KMS-11 (cell line): ENCODE results near the gene KCNB1.

Source experiments
- H2AFZ ChIP-seq: fragments of 200-600 bp; sonication (generic); 2 replicates; pipeline ENCODE4 v1.6.1; 2016; ENCODE audit warnings: antibody characterized with exemption, mixed run types, low read depth
- H3K27ac ChIP-seq: fragments of 200-600 bp; sonication (generic); 2 replicates; pipeline ENCODE4 v1.6.1; 2016; ENCODE audit warnings: mild to moderate bottlenecking, mixed run types
- H3K27me3 ChIP-seq: fragments of 200-600 bp; sonication (generic); 2 replicates; pipeline ENCODE4 v1.6.1; 2017; ENCODE audit warnings: mild to moderate bottlenecking, low read depth, mixed run types, moderate library complexity; ENCODE audit not compliant: insufficient read depth
- H3K36me3 ChIP-seq: fragments of 200-600 bp; sonication (generic); 2 replicates; pipeline ENCODE4 v1.6.1; 2017; ENCODE audit warnings: mild to moderate bottlenecking, mixed run types; ENCODE audit not compliant: insufficient read depth
- H3K4me1 ChIP-seq: fragments of 200-600 bp; sonication (generic); 2 replicates; pipeline ENCODE4 v1.6.1; 2016; ENCODE audit warnings: mild to moderate bottlenecking, low read depth, mixed run types; ENCODE audit not compliant: poor library complexity, severe bottlenecking
- H3K4me2 ChIP-seq: fragments of 200-600 bp; sonication (generic); 2 replicates; pipeline ENCODE4 v1.7.0; 2016; ENCODE audit warnings: mild to moderate bottlenecking, mixed run types
- H3K4me3 ChIP-seq: fragments of 200-600 bp; sonication (generic); IDR thresholded peaks from 2 replicates; pipeline ENCODE4 v1.6.1; 2017; ENCODE audit warnings: low read depth, low read length, mixed read lengths; ENCODE audit not compliant: insufficient read depth
- H3K79me2 ChIP-seq: fragments of 200-600 bp; sonication (generic); 2 replicates; pipeline ENCODE4 v1.6.1; 2016; ENCODE audit warnings: low read depth, mixed run types; ENCODE audit not compliant: insufficient read depth
- H3K9ac ChIP-seq: fragments of 200-600 bp; sonication (generic); 2 replicates; pipeline ENCODE4 v1.6.1; 2016; ENCODE audit warnings: mild to moderate bottlenecking, mixed run types
- H4K20me1 ChIP-seq: fragments of 200-600 bp; sonication (generic); 2 replicates; pipeline ENCODE4 v1.6.1; 2016; ENCODE audit warnings: mild to moderate bottlenecking, mixed run types; ENCODE audit not compliant: insufficient read depth
- CTCF ChIP-seq: fragments of 200-600 bp; sonication (generic); conservative IDR thresholded peaks from 2 replicates; pipeline ENCODE4 v1.6.1; 2017; ENCODE audit warnings: low read depth, mild to moderate bottlenecking, antibody characterized with exemption, low read length, moderate library complexity, mixed read lengths

KCNB1 gene

GRCh38 chr20:49394757-49395156 lies 87.7 kb downstream of the KCNB1 start:
- no peaks in the 10 kb centered on the region for H3K4me1 ChIP-seq
- no peaks in the 10 kb centered on the region for H4K20me1 ChIP-seq
- no peak for TF ChIP-seq CTCF
- H3K27ac ChIP-seq, result no peak overlapping the region
- no peak overlapping the region for H3K4me3 ChIP-seq
- no peak overlapping the region for H3K9ac ChIP-seq
- H3K27me3 ChIP-seq, result peaks cover 5% of the 10 kb centered on the region; the same call in 1 of the 2 replicates
- no peak overlapping the region for H2AFZ ChIP-seq
- no peak overlapping the region for H3K4me2 ChIP-seq
- no peaks in the 10 kb centered on the region for H3K36me3 ChIP-seq
- no peaks in the 10 kb centered on the region for H3K79me2 ChIP-seq

- H3K27ac ChIP-seq, result no peak overlapping the region
- H3K9ac ChIP-seq, result no peak overlapping the region
- no peak overlapping the region for H3K4me3 ChIP-seq
- no peaks in the 10 kb centered on the region for H3K36me3 ChIP-seq
- no peak overlapping the region for H2AFZ ChIP-seq
- no peaks in the 10 kb centered on the region for H4K20me1 ChIP-seq
- no peak overlapping the region for H3K4me2 ChIP-seq
- H3K79me2 ChIP-seq, result no peaks in the 10 kb centered on the region
- peaks cover 5% of the 10 kb centered on the region; the same call in 1 of the 2 replicates for H3K27me3 ChIP-seq
- no peak for TF ChIP-seq CTCF
- no peaks in the 10 kb centered on the region for H3K4me1 ChIP-seq
Observed at GRCh38 chr20:49394264-49394663, 88.2 kb downstream of the KCNB1 start.

- H3K79me2 ChIP-seq, result no peaks in the 10 kb centered on the region
- peaks cover 5% of the 10 kb centered on the region; the same call in 1 of the 2 replicates for H3K27me3 ChIP-seq
- no peak overlapping the region for H3K4me2 ChIP-seq
- H2AFZ ChIP-seq, result no peak overlapping the region
- no peak overlapping the region for H3K4me3 ChIP-seq
- no peak overlapping the region for H3K9ac ChIP-seq
- no peaks in the 10 kb centered on the region for H3K4me1 ChIP-seq
- no peaks in the 10 kb centered on the region for H4K20me1 ChIP-seq
- TF ChIP-seq CTCF, result no peak
- no peak overlapping the region for H3K27ac ChIP-seq
- no peaks in the 10 kb centered on the region for H3K36me3 ChIP-seq
Observed at GRCh38 chr20:49393803-49394202, 88.7 kb downstream of the KCNB1 start.

- no peaks in the 10 kb centered on the region for H4K20me1 ChIP-seq
- H3K9ac ChIP-seq, result no peak overlapping the region
- H3K79me2 ChIP-seq, result no peaks in the 10 kb centered on the region
- TF ChIP-seq CTCF, result no peak
- no peaks in the 10 kb centered on the region for H3K36me3 ChIP-seq
- H3K4me2 ChIP-seq, result no peak overlapping the region
- H3K4me3 ChIP-seq, result no peak overlapping the region
- no peaks in the 10 kb centered on the region for H3K4me1 ChIP-seq
- H3K27me3 ChIP-seq, result peaks cover 5% of the 10 kb centered on the region; the same call in 1 of the 2 replicates
- no peak overlapping the region for H2AFZ ChIP-seq
- no peak overlapping the region for H3K27ac ChIP-seq
Observed at GRCh38 chr20:49392745-49393144, 89.7 kb downstream of the KCNB1 start.
